Parathyroid adenoma (tissue), 2 donors: ENCODE measurements around the gene PET117.
"Not testable (repeated sequence)": the region's sequence is repeated elsewhere in the genome, so short reads cannot be mapped to it uniquely, and the experiment has no call there.

ENCODE experiments used
- H2AFZ ChIP-seq: fragments of 300-600 bp; sonication (generic); one replicate; pipeline ENCODE4 v1.7.0; 2017; ENCODE audit warnings: antibody characterized with exemption, mild to moderate bottlenecking
- H3K27ac ChIP-seq: fragments of 300-600 bp; sonication (generic); one replicate; pipeline ENCODE4 v1.7.0; 2017
- H3K27me3 ChIP-seq: fragments of 300-600 bp; sonication (generic); one replicate; pipeline ENCODE4 v1.7.0; 2017; ENCODE audit warnings: low read length; ENCODE audit not compliant: control insufficient read depth, insufficient read depth
- H3K36me3 ChIP-seq: fragments of 300-600 bp; sonication (generic); one replicate; pipeline ENCODE4 v1.7.0; 2017; ENCODE audit warnings: low read length; ENCODE audit not compliant: control insufficient read depth, insufficient read depth
- H3K4me1 ChIP-seq: fragments of 300-600 bp; sonication (generic); one replicate; pipeline ENCODE4 v1.7.0; 2017; ENCODE audit warnings: control low read depth
- H3K4me2 ChIP-seq: fragments of 300-600 bp; sonication (generic); one replicate; pipeline ENCODE4 v1.7.0; 2017; ENCODE audit warnings: low read length
- H3K4me3 ChIP-seq: fragments of 300-600 bp; sonication (generic); one replicate; pipeline ENCODE4 v1.7.0; 2017; ENCODE audit warnings: low read depth, low read length
- H3K79me2 ChIP-seq: fragments of 300-600 bp; sonication (generic); one replicate; pipeline ENCODE4 v1.7.0; 2017; ENCODE audit warnings: control low read depth
- H3K9ac ChIP-seq: fragments of 300-600 bp; sonication (generic); one replicate; pipeline ENCODE4 v1.7.0; 2017; ENCODE audit warnings: mild to moderate bottlenecking
- H3K9me3 ChIP-seq: fragments of 300-600 bp; sonication (generic); one replicate; pipeline ENCODE4 v1.7.0; 2017; ENCODE audit warnings: low read length; ENCODE audit not compliant: control insufficient read depth
- TF ChIP-seq, protein P1 (sequence below): fragments of 300-600 bp; sonication (generic); IDR thresholded peaks from one replicate; pipeline ENCODE4 v1.7.0; 2017; ENCODE audit warnings: antibody characterized with exemption, mild to moderate bottlenecking
- donor health status: primary hyperparathyroidism.

Gene PET117

DNA sequence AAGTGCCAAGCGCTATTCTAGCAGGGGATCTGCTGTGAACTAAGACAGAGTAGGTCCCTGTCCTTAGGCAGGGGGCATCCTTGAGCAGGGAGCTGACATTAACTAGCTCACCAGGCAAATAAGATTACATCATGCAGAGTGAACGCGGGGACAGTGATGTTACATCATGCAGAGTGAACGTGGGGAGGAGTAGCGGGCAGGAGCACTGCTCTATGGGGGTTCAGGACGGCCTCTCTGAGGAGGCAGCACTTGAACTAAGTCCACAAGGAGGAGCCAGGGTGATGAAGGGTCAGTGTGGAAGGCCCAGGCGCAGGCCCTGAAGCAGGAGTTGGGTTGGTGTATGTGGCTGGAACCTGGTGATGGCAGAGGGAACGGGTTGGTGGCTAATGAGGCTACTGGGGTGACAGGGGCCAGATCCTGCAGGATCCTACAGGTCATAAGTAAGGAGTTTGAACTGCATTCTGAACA is 38.7 kb downstream of the PET117 start:
- H3K4me2 ChIP-seq: no peak overlapping the region
- no peaks in the 10 kb centered on the region for H3K36me3 ChIP-seq
- TF ChIP-seq, protein P1, sequence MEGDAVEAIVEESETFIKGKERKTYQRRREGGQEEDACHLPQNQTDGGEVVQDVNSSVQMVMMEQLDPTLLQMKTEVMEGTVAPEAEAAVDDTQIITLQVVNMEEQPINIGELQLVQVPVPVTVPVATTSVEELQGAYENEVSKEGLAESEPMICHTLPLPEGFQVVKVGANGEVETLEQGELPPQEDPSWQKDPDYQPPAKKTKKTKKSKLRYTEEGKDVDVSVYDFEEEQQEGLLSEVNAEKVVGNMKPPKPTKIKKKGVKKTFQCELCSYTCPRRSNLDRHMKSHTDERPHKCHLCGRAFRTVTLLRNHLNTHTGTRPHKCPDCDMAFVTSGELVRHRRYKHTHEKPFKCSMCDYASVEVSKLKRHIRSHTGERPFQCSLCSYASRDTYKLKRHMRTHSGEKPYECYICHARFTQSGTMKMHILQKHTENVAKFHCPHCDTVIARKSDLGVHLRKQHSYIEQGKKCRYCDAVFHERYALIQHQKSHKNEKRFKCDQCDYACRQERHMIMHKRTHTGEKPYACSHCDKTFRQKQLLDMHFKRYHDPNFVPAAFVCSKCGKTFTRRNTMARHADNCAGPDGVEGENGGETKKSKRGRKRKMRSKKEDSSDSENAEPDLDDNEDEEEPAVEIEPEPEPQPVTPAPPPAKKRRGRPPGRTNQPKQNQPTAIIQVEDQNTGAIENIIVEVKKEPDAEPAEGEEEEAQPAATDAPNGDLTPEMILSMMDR: no peak

DNA sequence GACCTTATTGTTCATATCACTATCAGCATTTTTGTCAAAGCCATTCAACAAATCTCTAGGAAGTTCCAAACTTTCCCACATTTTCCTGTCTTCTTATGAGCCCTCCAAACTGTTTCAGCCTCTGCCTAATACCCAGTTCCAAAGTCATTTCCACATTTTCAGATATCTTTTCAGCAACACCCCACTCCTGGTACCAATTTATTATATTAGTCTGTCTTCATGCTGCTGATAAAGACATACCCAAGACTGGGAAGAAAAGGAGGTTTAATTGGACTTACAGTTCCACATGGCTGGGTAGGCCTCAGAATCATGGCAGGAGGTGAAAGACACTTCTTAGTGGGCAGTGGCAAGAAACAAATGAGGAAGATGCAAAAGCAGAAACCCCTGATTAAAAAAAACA is 42.7 kb downstream of the PET117 start:
- not testable (repeated sequence) for H3K4me1 ChIP-seq, H3K27ac ChIP-seq, H3K9ac ChIP-seq, H3K27me3 ChIP-seq, H3K9me3 ChIP-seq, H3K79me2 ChIP-seq, H3K4me2 ChIP-seq, H3K4me3 ChIP-seq, H2AFZ ChIP-seq, H3K36me3 ChIP-seq

More for the DNA sequence above, 38.7 kb downstream of the PET117 start:
- Histone ChIP-seq H3K27me3 (no peaks in the 10 kb centered on the region), H3K9ac (no peak overlapping the region), H3K27ac (no peak overlapping the region), H3K79me2 (peaks cover 7% of the 10 kb centered on the region), H2AFZ (no peak overlapping the region), H3K9me3 (no peaks in the 10 kb centered on the region), H3K4me3 (no peak overlapping the region), H3K4me1 (no peaks in the 10 kb centered on the region)

DNA sequence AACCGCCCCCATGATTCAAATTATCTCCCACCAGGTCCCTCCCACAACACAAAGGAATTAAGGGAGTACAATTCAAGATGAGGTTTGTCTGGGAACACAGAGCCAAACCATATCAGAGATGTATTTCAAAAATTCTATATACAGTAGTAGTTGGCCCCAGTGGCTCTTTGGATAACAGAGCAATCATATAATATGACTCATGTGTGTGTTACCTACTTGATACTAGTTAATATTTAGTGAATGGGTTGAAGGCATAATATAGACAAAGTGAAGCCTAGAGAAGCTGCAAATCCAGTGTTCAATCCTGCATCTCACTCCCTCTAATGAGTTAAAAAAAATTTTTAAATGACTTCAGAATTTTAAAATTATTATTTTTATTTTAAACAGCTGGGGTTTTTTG is 43.2 kb downstream of the PET117 start:
- TF ChIP-seq, protein P1: no peak
- Histone ChIP-seq H3K27me3 (no peaks in the 10 kb centered on the region), H3K79me2 (no peaks in the 10 kb centered on the region), H3K4me2 (no peak overlapping the region), H2AFZ (no peak overlapping the region), H3K4me1 (no peaks in the 10 kb centered on the region), H3K36me3 (no peaks in the 10 kb centered on the region), H3K27ac (no peak overlapping the region), H3K9ac (no peak overlapping the region), H3K4me3 (no peak overlapping the region), H3K9me3 (no peaks in the 10 kb centered on the region)

DNA sequence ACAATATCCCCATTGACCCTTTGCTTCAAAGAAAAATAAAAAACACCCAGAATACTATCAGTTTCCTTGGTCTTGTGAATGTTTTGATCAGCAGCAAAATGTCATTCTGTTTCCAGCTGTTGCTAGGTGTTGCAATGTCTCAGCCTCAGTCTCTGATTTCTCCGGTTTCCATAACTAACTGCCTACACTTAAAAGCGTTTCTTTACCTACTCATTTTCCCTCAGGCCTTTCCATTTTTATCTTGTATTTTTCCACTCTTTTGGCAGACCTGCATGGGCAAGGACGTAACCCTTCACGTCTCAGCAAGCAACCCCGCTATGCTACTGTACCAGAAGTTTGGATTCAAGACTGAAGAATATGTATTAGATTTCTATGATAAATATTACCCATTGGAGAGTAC is 49.4 kb downstream of the PET117 start:
- H3K27ac ChIP-seq: no peak overlapping the region
- H3K27me3 ChIP-seq: no peaks in the 10 kb centered on the region
- H3K4me1 ChIP-seq: no peaks in the 10 kb centered on the region
- no peaks in the 10 kb centered on the region for H3K36me3 ChIP-seq
- no peak overlapping the region for H3K9ac ChIP-seq
- H3K4me3 ChIP-seq: no peak overlapping the region
- H3K4me2 ChIP-seq: no peak overlapping the region
- TF ChIP-seq, protein P1: no peak
- H3K79me2 ChIP-seq: no peaks in the 10 kb centered on the region
- H3K9me3 ChIP-seq: no peaks in the 10 kb centered on the region
- no peak overlapping the region for H2AFZ ChIP-seq

DNA sequence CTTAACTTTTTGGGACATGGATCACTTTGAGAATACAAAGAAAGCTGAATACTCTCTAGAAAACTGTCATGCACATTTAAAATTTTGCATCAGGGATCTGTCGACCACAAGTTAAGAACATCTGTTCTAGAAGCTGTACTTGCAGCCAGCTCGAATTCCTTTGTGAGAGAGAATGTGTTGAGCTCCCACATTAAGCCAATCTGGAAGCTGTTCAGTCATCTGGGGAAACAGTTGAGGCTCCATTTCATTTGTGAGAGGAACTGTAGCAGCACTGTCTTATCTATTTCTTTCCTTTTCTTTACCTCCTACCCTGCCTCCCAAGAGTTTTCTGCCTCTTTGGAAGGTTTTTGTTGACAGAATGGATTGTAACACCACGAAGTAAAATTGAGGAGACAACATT is 50.8 kb downstream of the PET117 start:
- Histone ChIP-seq H3K4me2 (no peak overlapping the region), H3K9ac (no peak overlapping the region)

More for the DNA sequence above, 50.8 kb downstream of the PET117 start:
- Histone ChIP-seq H3K9me3 (no peaks in the 10 kb centered on the region), H2AFZ (no peak overlapping the region), H3K27me3 (no peaks in the 10 kb centered on the region), H3K4me1 (no peaks in the 10 kb centered on the region), H3K79me2 (no peaks in the 10 kb centered on the region), H3K36me3 (no peaks in the 10 kb centered on the region), H3K27ac (no peak overlapping the region), H3K4me3 (no peak overlapping the region)
- TF ChIP-seq, protein P1: no peak
